Liver (tissue), 9 donors: ENCODE results near the gene OSBP2. TPM values are rescaled to one million over a fixed set of nuclear protein-coding genes. Genes with fewer than 3 reads are reported as not detected.

Experiments used
- DNase-seq: peaks from one replicate; pipeline ENCODE4 v3.0.0-alpha.2; 2017; ENCODE audit warnings: low spot score
- H3K27ac ChIP-seq, 2 donors: one replicate each; pipeline ENCODE4 v1.7.0; 2013; ENCODE audit warnings: inconsistent platforms in 2 of 2, low read length in 2 of 2, control low read depth in 1 of 2, low read depth in 1 of 2, mild to moderate bottlenecking in 1 of 2
- H3K27me3 ChIP-seq, 4 donors: one replicate each; pipeline versions ENCODE4 v1.6.1 to v1.7.0; 2013; ENCODE audit warnings: low read length in 3 of 4, inconsistent platforms in 1 of 4, mild to moderate bottlenecking in 1 of 4, moderate library complexity in 1 of 4; ENCODE audit not compliant: control insufficient read depth in 4 of 4, insufficient read depth in 4 of 4
- H3K36me3 ChIP-seq, 4 donors: one replicate each; pipeline versions ENCODE4 v1.6.1 to v1.7.0; 2013; ENCODE audit warnings: low read length in 3 of 4, mild to moderate bottlenecking in 3 of 4, low read depth in 1 of 4, moderate library complexity in 1 of 4; ENCODE audit not compliant: control insufficient read depth in 4 of 4, insufficient read depth in 3 of 4
- H3K4me1 ChIP-seq, 4 donors: one replicate each; pipeline versions ENCODE4 v1.6.1 to v1.7.0; 2013; ENCODE audit warnings: low read length in 3 of 4, mild to moderate bottlenecking in 3 of 4, moderate library complexity in 1 of 4; ENCODE audit not compliant: control insufficient read depth in 4 of 4, insufficient read depth in 4 of 4
- H3K4me3 ChIP-seq, 3 donors: one replicate each; pipeline versions ENCODE4 v1.6.1 to v1.7.0; 2013; ENCODE audit warnings: low read length in 3 of 3, control low read depth in 1 of 3, low read depth in 1 of 3, mild to moderate bottlenecking in 1 of 3
- H3K9ac ChIP-seq, 2 donors: one replicate each; pipeline ENCODE4 v1.7.0; 2013; ENCODE audit warnings: low read length in 2 of 2, mild to moderate bottlenecking in 2 of 2, moderate library complexity in 2 of 2, control low read depth in 1 of 2, low read depth in 1 of 2
- H3K9me3 ChIP-seq, 4 donors: one replicate each; pipeline versions ENCODE4 v1.6.1 to v1.7.0; 2013; ENCODE audit warnings: low read length in 3 of 4; ENCODE audit not compliant: control insufficient read depth in 4 of 4
- FOXA1 ChIP-seq: IDR thresholded peaks from 2 replicates; pipeline ENCODE4 v1.6.1; 2016; ENCODE audit warnings: antibody characterized with exemption
- FOXA2 ChIP-seq: IDR thresholded peaks from 2 replicates; pipeline ENCODE4 v1.6.1; 2016; ENCODE audit warnings: antibody characterized with exemption
- GABPA ChIP-seq, 2 donors: IDR thresholded peaks in 1 of 2; conservative IDR thresholded peaks in 1 of 2; 2 replicates each; pipeline ENCODE4 v1.6.1; 2016; ENCODE audit warnings: antibody characterized with exemption in 2 of 2, mild to moderate bottlenecking in 1 of 2, moderate library complexity in 1 of 2
- HNF4G ChIP-seq: IDR thresholded peaks from 2 replicates; pipeline ENCODE4 v1.6.1; 2016; ENCODE audit warnings: antibody characterized with exemption
- JUND ChIP-seq, 2 donors: IDR thresholded peaks; 2 replicates each; pipeline ENCODE4 v1.6.1; 2016; ENCODE audit warnings: antibody characterized with exemption in 2 of 2
- RAD21 ChIP-seq, 2 donors: IDR thresholded peaks; 2 replicates each; pipeline ENCODE4 v1.6.1; 2016; ENCODE audit warnings: antibody characterized with exemption in 2 of 2, mild to moderate bottlenecking in 2 of 2
- RXRA ChIP-seq, 2 donors: IDR thresholded peaks; 2 replicates each; pipeline ENCODE4 v1.6.1; 2017 to 2018; ENCODE audit warnings: antibody characterized with exemption in 2 of 2, mild to moderate bottlenecking in 1 of 2
- TAF1 ChIP-seq: conservative IDR thresholded peaks from 2 replicates; pipeline ENCODE4 v1.6.1; 2016; ENCODE audit warnings: antibody characterized with exemption, mild to moderate bottlenecking
- YY1 ChIP-seq: IDR thresholded peaks from 2 replicates; pipeline ENCODE4 v1.6.1; 2016; ENCODE audit warnings: antibody characterized with exemption, mild to moderate bottlenecking
- WGBS: extraction: QIAGEN DNeasy Blood & Tissue Kit; methylation state at CpG from one replicate; pipeline ENCODE4 v1.1.7; 2013; 5-methylcytosine and 5-hydroxymethylcytosine counted together
- polyA plus RNA-seq, 2 donors: library from polyadenylated mRNA; stranded (reverse) in 1 of 2; unstranded in 1 of 2; fragments of 200-250 nt in 1 of 2; fragments of >200 nt in 1 of 2; fragmentation: Nextera tagmentation in 1 of 2; extraction: Ambion mirVana in 1 of 2; gene quantifications; one replicate each; pipeline versions ENCODE4 v1.2.1 to v1.2.3, GENCODE V29; 2013 to 2015
- total RNA-seq, 2 donors: library from RNA; depleted of rRNA; stranded (reverse); fragments of >200 nt; gene quantifications; one replicate each; pipeline ENCODE4 v1.2.3, GENCODE V29; 2014
- TF ChIP-seq, protein P1 (sequence below): IDR thresholded peaks from 2 replicates; pipeline ENCODE4 v1.6.1; 2016; ENCODE audit warnings: antibody characterized with exemption, mild to moderate bottlenecking
- TF ChIP-seq, protein P2 (sequence below): IDR thresholded peaks from 2 replicates; pipeline ENCODE4 v1.6.1; 2016; ENCODE audit warnings: antibody characterized with exemption
- donor health status: healthy.
- donor health status: healthy.
- donor health status: healthy.
- donor health status: healthy.
- donor health status: healthy.

The OSBP2 gene
- total and polyA plus RNA-seq, 4 donors = 0.43 to 192 (median 0.86) TPM

DNA sequence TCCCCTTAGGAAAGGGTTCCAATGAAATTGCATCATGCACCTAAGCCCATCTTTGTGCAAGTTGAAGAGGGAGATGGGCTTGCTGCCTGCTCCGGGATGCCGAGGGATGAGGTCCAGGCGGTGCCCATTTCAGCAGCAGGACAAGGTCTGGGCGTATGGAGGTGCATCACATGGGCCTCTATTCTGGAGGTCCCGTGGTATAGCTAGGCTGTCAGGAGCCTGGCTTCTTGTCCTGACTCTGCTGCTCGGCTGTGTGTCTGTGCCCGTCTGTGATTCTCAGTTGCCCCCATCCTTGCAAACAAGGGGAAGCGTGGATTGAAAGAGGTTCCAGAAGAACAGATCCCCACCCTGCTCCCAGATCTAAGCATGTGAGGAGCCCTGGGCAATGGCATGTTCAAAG, 130.0 kb downstream of the OSBP2 start:
- WGBS = 89% methylated on average over 8 of the region's 8 CpGs
- H3K27me3 ChIP-seq = peaks cover 0 to 3% (median 1%) of the 10 kb centered on the region in 4 donors

GRCh38 chr22:30825711-30826505, 131.2 kb downstream of the OSBP2 start:
- DNase-seq = no peak
- Histone ChIP-seq H3K4me1 (peaks cover 4 to 13% (median 8%) of the 10 kb centered on the region in 4 donors), H3K4me3 (no peak overlapping the region), H3K9ac (no peak overlapping the region), H3K36me3 (no peaks in the 10 kb centered on the region), H3K27ac (no peak overlapping the region), H3K9me3 (no peaks in the 10 kb centered on the region), H3K27me3 (peaks cover 0 to 3% (median 1%) of the 10 kb centered on the region in 4 donors)
- WGBS = 88% methylated on average over 11 of the region's 11 CpGs
- TF ChIP-seq, protein P1, sequence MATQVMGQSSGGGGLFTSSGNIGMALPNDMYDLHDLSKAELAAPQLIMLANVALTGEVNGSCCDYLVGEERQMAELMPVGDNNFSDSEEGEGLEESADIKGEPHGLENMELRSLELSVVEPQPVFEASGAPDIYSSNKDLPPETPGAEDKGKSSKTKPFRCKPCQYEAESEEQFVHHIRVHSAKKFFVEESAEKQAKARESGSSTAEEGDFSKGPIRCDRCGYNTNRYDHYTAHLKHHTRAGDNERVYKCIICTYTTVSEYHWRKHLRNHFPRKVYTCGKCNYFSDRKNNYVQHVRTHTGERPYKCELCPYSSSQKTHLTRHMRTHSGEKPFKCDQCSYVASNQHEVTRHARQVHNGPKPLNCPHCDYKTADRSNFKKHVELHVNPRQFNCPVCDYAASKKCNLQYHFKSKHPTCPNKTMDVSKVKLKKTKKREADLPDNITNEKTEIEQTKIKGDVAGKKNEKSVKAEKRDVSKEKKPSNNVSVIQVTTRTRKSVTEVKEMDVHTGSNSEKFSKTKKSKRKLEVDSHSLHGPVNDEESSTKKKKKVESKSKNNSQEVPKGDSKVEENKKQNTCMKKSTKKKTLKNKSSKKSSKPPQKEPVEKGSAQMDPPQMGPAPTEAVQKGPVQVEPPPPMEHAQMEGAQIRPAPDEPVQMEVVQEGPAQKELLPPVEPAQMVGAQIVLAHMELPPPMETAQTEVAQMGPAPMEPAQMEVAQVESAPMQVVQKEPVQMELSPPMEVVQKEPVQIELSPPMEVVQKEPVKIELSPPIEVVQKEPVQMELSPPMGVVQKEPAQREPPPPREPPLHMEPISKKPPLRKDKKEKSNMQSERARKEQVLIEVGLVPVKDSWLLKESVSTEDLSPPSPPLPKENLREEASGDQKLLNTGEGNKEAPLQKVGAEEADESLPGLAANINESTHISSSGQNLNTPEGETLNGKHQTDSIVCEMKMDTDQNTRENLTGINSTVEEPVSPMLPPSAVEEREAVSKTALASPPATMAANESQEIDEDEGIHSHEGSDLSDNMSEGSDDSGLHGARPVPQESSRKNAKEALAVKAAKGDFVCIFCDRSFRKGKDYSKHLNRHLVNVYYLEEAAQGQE = no peak
- TF ChIP-seq JUND (IDR thresholded peaks at IDR 0.05) (no peak), FOXA2 (no peak), RXRA (IDR thresholded peaks at IDR 0.05) (no peak), FOXA1 (no peak), TAF1 (no peak), GABPA (IDR thresholded peaks at IDR 0.05 in 1 of 2, conservative IDR thresholded peaks at IDR 0.05 in 1 of 2) (no peak), YY1 (no peak), RAD21 (IDR thresholded peaks at IDR 0.05) (no peak), HNF4G (no peak)

More for the DNA sequence above, 130.0 kb downstream of the OSBP2 start:
- no peaks in the 10 kb centered on the region for H3K36me3 ChIP-seq
- TF ChIP-seq TAF1 (no peak), RXRA (IDR thresholded peaks at IDR 0.05) (no peak), GABPA (IDR thresholded peaks at IDR 0.05 in 1 of 2, conservative IDR thresholded peaks at IDR 0.05 in 1 of 2) (no peak), YY1 (no peak), FOXA1 (no peak), RAD21 (IDR thresholded peaks at IDR 0.05) (no peak), JUND (IDR thresholded peaks at IDR 0.05) (no peak), FOXA2 (no peak)
- TF ChIP-seq, protein P1 = no peak
- TF ChIP-seq, protein P2, sequence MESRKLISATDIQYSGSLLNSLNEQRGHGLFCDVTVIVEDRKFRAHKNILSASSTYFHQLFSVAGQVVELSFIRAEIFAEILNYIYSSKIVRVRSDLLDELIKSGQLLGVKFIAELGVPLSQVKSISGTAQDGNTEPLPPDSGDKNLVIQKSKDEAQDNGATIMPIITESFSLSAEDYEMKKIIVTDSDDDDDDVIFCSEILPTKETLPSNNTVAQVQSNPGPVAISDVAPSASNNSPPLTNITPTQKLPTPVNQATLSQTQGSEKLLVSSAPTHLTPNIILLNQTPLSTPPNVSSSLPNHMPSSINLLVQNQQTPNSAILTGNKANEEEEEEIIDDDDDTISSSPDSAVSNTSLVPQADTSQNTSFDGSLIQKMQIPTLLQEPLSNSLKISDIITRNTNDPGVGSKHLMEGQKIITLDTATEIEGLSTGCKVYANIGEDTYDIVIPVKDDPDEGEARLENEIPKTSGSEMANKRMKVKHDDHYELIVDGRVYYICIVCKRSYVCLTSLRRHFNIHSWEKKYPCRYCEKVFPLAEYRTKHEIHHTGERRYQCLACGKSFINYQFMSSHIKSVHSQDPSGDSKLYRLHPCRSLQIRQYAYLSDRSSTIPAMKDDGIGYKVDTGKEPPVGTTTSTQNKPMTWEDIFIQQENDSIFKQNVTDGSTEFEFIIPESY = no peak
- no peak overlapping the region for H3K9ac ChIP-seq
- no peak for DNase-seq
- H3K27ac ChIP-seq = no peak overlapping the region
- no peaks in the 10 kb centered on the region for H3K9me3 ChIP-seq
- H3K4me1 ChIP-seq = peaks cover 4 to 13% (median 8%) of the 10 kb centered on the region in 4 donors
- H3K4me3 ChIP-seq = no peak overlapping the region
